HG03095 (cell line): ENCODE results near the gene WIPF3.
"Not testable (repeated sequence)": the region's sequence is repeated elsewhere in the genome, so short reads cannot be mapped to it uniquely, and the experiment has no call there.

Experiments used
- ATAC-seq: cut with Tn5 transposase; IDR thresholded peaks from one replicate; pipeline ENCODE4 v1.9.1; 2021; ENCODE audit warnings: moderate library complexity; ENCODE audit not compliant: unreplicated experiment

WIPF3 gene

GRCh38 chr7:29875741-29876140 lies 69.4 kb downstream of the WIPF3 start:
- ATAC-seq, result no peak

- ATAC-seq, result no peak
Measured at GRCh38 chr7:29877196-29877595, 70.9 kb downstream of the WIPF3 start.

- ATAC-seq, result no peak
Measured at GRCh38 chr7:29878081-29878688, 71.9 kb downstream of the WIPF3 start.

- ATAC-seq, result no peak
Measured at GRCh38 chr7:29879609-29880008, 73.3 kb downstream of the WIPF3 start.

GRCh38 chr7:29881724-29882123 lies 75.4 kb downstream of the WIPF3 start:
- ATAC-seq, result no peak

- ATAC-seq, result no peak
Measured at GRCh38 chr7:29882481-29882880, 76.2 kb downstream of the WIPF3 start.

GRCh38 chr7:29883462-29884398 lies 77.4 kb downstream of the WIPF3 start:
- ATAC-seq, result no peak

GRCh38 chr7:29884399-29885272 lies 78.3 kb downstream of the WIPF3 start:
- no peak for ATAC-seq

GRCh38 chr7:29885626-29886025 lies 79.3 kb downstream of the WIPF3 start:
- ATAC-seq, result no peak

- no peak for ATAC-seq
Measured at GRCh38 chr7:29886827-29887226, 80.5 kb downstream of the WIPF3 start.

- ATAC-seq, result no peak
Measured at GRCh38 chr7:29888006-29888405, 81.7 kb downstream of the WIPF3 start.

- ATAC-seq, result no peak
Measured at GRCh38 chr7:29889288-29889687, 83.0 kb downstream of the WIPF3 start.

- ATAC-seq, result no peak
Measured at GRCh38 chr7:29890251-29890650, 83.9 kb downstream of the WIPF3 start.

GRCh38 chr7:29890786-29891185 lies 84.5 kb downstream of the WIPF3 start:
- not testable (repeated sequence) for ATAC-seq

- ATAC-seq, result no peak
Measured at GRCh38 chr7:29891766-29892165, 85.5 kb downstream of the WIPF3 start.

GRCh38 chr7:29892231-29892630 lies 85.9 kb downstream of the WIPF3 start:
- ATAC-seq, result no peak

- ATAC-seq, result no peak
Measured at GRCh38 chr7:29893351-29893965, 87.2 kb downstream of the WIPF3 start.

- no peak for ATAC-seq
Measured at GRCh38 chr7:29894256-29894655, 87.9 kb downstream of the WIPF3 start.

GRCh38 chr7:29895559-29895958 lies 89.3 kb downstream of the WIPF3 start:
- no peak for ATAC-seq

- ATAC-seq, result no peak
Measured at GRCh38 chr7:29896685-29897411, 90.5 kb downstream of the WIPF3 start.
